Fibroblast of lung (primary cell): ENCODE results near the gene POMC. TPM values are rescaled to one million over a fixed set of nuclear protein-coding genes. Genes with fewer than 3 reads are reported as not detected.

Source experiments
- DNase-seq, 2 donors: peaks; one replicate each; pipeline versions ENCODE4 v3.0.0 to v3.0.0-alpha.2; 2010; ENCODE audit warnings: low read depth in 2 of 2
- H2AFZ ChIP-seq: 2 replicates; pipeline ENCODE4 v1.5.1; 2012; ENCODE audit warnings: low read length, control low read depth, inconsistent platforms
- H3K27ac ChIP-seq: 2 replicates; pipeline ENCODE4 v1.5.1; 2011; ENCODE audit warnings: low read length, control low read depth; ENCODE audit not compliant: insufficient read depth
- H3K27me3 ChIP-seq: 2 replicates; pipeline ENCODE4 v1.5.1; 2011; ENCODE audit warnings: mild to moderate bottlenecking, low read length; ENCODE audit not compliant: control insufficient read depth, insufficient read depth
- H3K36me3 ChIP-seq: 2 replicates; pipeline ENCODE4 v1.5.1; 2011; ENCODE audit warnings: low read length; ENCODE audit not compliant: control insufficient read depth, insufficient read depth
- H3K4me1 ChIP-seq: 2 replicates; pipeline ENCODE4 v1.5.1; 2011; ENCODE audit warnings: low read length; ENCODE audit not compliant: control insufficient read depth, insufficient read depth; ENCODE audit errors: extremely low read depth
- H3K4me2 ChIP-seq: 2 replicates; pipeline ENCODE4 v1.5.1; 2011; ENCODE audit warnings: low read length, control low read depth; ENCODE audit not compliant: insufficient read depth; ENCODE audit errors: extremely low read depth
- H3K4me3 ChIP-seq, 4 experiments: fragments of 200-600 bp in 1 of 4; sonication (generic) in 1 of 4; replicated peaks in 1 of 4; 2 replicates each; pipeline ENCODE4 v1.5.1; 2011 to 2016; ENCODE audit warnings: low read length in 4 of 4, low read depth in 3 of 4, mild to moderate bottlenecking in 3 of 4, control low read depth in 2 of 4, inconsistent platforms in 1 of 4, mixed read lengths in 1 of 4; ENCODE audit not compliant: insufficient read depth in 1 of 4; ENCODE audit errors: control extremely low read depth in 1 of 4
- H3K79me2 ChIP-seq: 2 replicates; pipeline ENCODE4 v1.5.1; 2012; ENCODE audit warnings: mild to moderate bottlenecking, low read length, inconsistent platforms; ENCODE audit not compliant: control insufficient read depth, insufficient read depth
- H3K9ac ChIP-seq: 2 replicates; pipeline ENCODE4 v1.5.1; 2011; ENCODE audit warnings: mild to moderate bottlenecking, low read length, control low read depth; ENCODE audit not compliant: insufficient read depth
- H3K9me3 ChIP-seq: 2 replicates; pipeline ENCODE4 v1.5.1; 2012; ENCODE audit warnings: low read depth, low read length; ENCODE audit not compliant: control insufficient read depth, insufficient read depth
- H4K20me1 ChIP-seq: 2 replicates; pipeline ENCODE4 v1.5.1; 2011; ENCODE audit warnings: low read length; ENCODE audit not compliant: control insufficient read depth, insufficient read depth; ENCODE audit errors: extremely low read depth
- EZH2 ChIP-seq: IDR thresholded peaks from 2 replicates; pipeline ENCODE4 v1.5.1; 2012; ENCODE audit warnings: low read length, control low read depth, mild to moderate bottlenecking; ENCODE audit errors: missing control alignments
- polyA plus RNA-seq, 2 donors: library from polyadenylated mRNA; depleted of rRNA in 1 of 2; stranded (reverse) in 1 of 2; unstranded in 1 of 2; fragments of >200 nt; gene quantifications; 2 replicates each; pipeline ENCODE4 v1.2.1, GENCODE V29; 2011 to 2012; ENCODE audit warnings: missing spikeins in 1 of 2
- total RNA-seq: library from RNA; depleted of rRNA; stranded (reverse); fragments of >200 nt; gene quantifications from 2 replicates; pipeline ENCODE4 v1.2.1, GENCODE V29; 2014
- TF ChIP-seq, protein P1 (sequence below), 2 donors: IDR thresholded peaks in 1 of 2; conservative IDR thresholded peaks in 1 of 2; 1 replicate in 1 of 2; 2 replicates in 1 of 2; pipeline ENCODE4 v1.5.1; 2011 to 2012; ENCODE audit warnings: low read length in 2 of 2, control low read depth in 1 of 2, inconsistent platforms in 1 of 2, low read depth in 1 of 2, mild to moderate bottlenecking in 1 of 2

POMC gene
- total and polyA plus RNA-seq, 2 donors (not counting 1 experiment from before 2014, with no cell fraction given), result 0.66 TPM; not detected in 1

DNA sequence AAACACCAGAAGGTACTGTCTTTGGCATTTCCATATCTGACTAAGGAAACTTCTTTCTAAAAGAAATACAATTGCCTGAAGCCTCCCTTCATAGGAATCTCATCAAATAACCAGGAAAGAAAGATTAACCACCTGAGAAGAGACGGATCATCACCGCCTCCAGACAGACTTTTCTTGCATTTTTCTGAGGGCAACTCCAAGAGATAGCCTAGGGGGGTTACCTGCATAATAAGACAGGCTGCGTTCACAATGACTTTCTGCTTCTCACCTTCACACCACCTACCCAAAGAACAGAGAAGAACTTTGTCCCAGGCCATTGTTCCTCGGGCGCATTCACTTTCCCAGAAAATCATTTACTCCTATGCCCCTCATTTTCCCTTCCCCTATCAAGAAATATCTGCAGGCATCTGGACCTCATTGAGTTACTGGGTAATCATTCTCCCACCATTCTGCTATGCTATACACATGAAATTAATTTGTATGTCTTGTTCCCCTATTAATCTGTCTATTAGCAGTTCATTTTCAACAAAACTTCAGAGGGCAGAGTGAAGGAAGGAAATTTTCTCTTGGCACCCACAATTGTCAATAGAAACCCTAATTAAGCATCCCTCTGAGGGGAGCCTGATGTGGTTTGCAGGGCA lies 8.3 kb upstream of the POMC start:
- Histone ChIP-seq H4K20me1 (no peaks in the 10 kb centered on the region), H3K79me2 (no peaks in the 10 kb centered on the region), H3K27ac (no peak overlapping the region), H3K9ac (no peak overlapping the region), H3K27me3 (peaks cover 13% of the 10 kb centered on the region), H3K4me1 (no peaks in the 10 kb centered on the region), H3K9me3 (no peaks in the 10 kb centered on the region), H3K36me3 (no peaks in the 10 kb centered on the region), H2AFZ (no peak overlapping the region), H3K4me3 (no peak overlapping the region), H3K4me2 (no peak overlapping the region)
- no peak for DNase-seq
- TF ChIP-seq, protein P1, sequence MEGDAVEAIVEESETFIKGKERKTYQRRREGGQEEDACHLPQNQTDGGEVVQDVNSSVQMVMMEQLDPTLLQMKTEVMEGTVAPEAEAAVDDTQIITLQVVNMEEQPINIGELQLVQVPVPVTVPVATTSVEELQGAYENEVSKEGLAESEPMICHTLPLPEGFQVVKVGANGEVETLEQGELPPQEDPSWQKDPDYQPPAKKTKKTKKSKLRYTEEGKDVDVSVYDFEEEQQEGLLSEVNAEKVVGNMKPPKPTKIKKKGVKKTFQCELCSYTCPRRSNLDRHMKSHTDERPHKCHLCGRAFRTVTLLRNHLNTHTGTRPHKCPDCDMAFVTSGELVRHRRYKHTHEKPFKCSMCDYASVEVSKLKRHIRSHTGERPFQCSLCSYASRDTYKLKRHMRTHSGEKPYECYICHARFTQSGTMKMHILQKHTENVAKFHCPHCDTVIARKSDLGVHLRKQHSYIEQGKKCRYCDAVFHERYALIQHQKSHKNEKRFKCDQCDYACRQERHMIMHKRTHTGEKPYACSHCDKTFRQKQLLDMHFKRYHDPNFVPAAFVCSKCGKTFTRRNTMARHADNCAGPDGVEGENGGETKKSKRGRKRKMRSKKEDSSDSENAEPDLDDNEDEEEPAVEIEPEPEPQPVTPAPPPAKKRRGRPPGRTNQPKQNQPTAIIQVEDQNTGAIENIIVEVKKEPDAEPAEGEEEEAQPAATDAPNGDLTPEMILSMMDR (conservative IDR thresholded peaks at IDR 0.05 in 1 of 2, IDR thresholded peaks at IDR 0.05 in 1 of 2; ENCODE audit: low read depth in 1 of 2, low read length in 2 of 2), result no peak
- TF ChIP-seq EZH2, result no peak

DNA sequence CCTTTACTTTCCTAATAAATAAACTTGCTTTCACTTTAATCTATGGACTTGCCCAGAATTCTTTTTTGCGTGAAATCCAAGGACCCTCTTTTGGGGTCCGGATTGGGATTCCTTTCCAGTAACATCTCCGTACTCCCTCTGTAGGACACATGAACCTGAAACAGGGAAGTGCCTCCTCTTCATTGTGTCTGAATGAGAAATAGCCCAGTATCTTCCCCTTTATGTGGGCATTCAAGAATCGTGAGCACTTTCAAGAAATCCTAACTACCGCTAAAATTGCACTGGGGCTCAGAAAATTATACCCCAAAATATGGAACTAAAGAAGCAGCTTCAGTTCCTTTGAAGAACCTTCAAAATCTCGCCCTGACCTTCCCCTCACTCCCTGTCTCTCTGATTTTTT lies 7.8 kb upstream of the POMC start:
- TF ChIP-seq, protein P1 (conservative IDR thresholded peaks at IDR 0.05 in 1 of 2, IDR thresholded peaks at IDR 0.05 in 1 of 2; ENCODE audit: low read depth in 1 of 2, low read length in 2 of 2), result no peak
- TF ChIP-seq EZH2, result no peak
- Histone ChIP-seq H3K36me3 (no peaks in the 10 kb centered on the region), H3K27ac (no peak overlapping the region), H3K27me3 (peaks cover 13% of the 10 kb centered on the region), H3K9ac (no peak overlapping the region), H2AFZ (no peak overlapping the region), H3K9me3 (no peaks in the 10 kb centered on the region), H3K79me2 (no peaks in the 10 kb centered on the region), H4K20me1 (no peaks in the 10 kb centered on the region), H3K4me3 (no peak overlapping the region), H3K4me2 (no peak overlapping the region), H3K4me1 (no peaks in the 10 kb centered on the region)
- DNase-seq, result no peak

DNA sequence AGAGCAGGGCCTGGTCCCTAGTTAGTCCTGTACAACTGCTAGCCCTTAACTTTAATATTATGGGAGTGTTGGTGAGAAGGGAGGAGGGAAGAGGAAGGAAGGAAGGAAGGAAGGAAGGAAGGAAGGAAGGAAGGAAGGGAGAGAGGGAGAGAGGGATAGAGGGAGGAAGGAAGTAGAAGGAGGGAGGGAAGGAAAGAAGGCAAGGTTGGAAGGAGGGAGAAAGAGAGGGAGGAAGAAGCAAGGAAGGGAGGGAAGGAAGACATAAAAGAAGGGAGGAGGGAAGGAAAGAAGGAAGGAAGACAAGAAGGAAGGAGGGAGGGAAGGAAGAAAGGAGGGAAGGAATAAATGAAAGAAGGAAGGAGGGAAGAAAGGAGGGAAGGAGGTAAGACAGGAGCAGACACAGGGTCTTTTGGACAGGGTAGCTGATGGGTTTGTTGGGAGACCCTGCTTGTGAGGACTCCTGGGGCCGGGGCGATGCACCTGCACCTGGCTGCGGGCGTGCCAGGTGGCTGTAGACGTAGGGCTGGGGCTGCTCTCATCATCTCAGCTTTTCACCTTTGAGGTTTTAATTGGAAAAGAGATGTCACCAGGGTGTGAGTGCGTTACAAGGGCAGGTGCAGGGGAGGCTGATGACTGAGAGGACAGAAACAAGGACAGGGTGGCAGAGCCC lies 5.9 kb upstream of the POMC start:
- Histone ChIP-seq H3K4me2 (no peak overlapping the region), H3K4me1 (no peaks in the 10 kb centered on the region), H3K9ac (no peak overlapping the region), H3K4me3 (no peak overlapping the region), H3K36me3 (no peaks in the 10 kb centered on the region), H3K9me3 (no peaks in the 10 kb centered on the region), H3K27me3 (peaks cover 24% of the 10 kb centered on the region), H4K20me1 (no peaks in the 10 kb centered on the region), H2AFZ (no peak overlapping the region), H3K79me2 (no peaks in the 10 kb centered on the region), H3K27ac (no peak overlapping the region)
- no peak for DNase-seq
- no peak for TF ChIP-seq EZH2
- TF ChIP-seq, protein P1 (conservative IDR thresholded peaks at IDR 0.05 in 1 of 2, IDR thresholded peaks at IDR 0.05 in 1 of 2; ENCODE audit: low read depth in 1 of 2, low read length in 2 of 2), result no peak
